ENCODE data around the gene GNG14.

DNA sequence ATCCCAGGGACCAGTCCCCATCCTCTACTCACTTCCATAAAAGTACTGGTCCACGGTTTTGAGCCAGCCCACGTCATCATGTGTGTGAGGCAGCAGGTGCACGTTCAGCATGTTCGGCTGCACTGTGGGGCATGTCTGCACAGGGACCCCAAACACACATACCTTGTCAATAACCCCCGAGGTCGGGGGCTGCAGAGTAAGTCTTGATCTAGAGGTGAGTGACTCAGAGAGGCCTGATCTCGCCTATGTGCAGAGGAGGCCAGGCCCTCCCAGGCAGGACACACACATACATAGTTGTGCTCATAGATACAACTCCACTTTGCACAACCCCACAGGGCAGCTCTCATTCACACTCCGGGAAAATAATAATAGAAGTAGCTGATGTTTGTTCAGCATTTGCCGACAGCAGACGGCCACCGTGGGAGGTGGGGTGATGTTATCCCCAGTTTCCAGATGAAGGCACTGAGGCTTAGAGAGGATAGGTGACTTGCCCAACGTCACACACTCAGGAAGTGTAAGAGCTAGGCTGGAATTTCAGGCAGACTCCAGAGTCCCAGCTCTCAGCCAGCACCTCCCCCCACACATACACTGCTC, 22.0 kb upstream of the GNG14 start:
- TF ChIP-seq, protein P1, sequence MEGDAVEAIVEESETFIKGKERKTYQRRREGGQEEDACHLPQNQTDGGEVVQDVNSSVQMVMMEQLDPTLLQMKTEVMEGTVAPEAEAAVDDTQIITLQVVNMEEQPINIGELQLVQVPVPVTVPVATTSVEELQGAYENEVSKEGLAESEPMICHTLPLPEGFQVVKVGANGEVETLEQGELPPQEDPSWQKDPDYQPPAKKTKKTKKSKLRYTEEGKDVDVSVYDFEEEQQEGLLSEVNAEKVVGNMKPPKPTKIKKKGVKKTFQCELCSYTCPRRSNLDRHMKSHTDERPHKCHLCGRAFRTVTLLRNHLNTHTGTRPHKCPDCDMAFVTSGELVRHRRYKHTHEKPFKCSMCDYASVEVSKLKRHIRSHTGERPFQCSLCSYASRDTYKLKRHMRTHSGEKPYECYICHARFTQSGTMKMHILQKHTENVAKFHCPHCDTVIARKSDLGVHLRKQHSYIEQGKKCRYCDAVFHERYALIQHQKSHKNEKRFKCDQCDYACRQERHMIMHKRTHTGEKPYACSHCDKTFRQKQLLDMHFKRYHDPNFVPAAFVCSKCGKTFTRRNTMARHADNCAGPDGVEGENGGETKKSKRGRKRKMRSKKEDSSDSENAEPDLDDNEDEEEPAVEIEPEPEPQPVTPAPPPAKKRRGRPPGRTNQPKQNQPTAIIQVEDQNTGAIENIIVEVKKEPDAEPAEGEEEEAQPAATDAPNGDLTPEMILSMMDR (conservative IDR thresholded peaks at IDR 0.05; ENCODE audit: low read depth, low read length), result no peak
- TF ChIP-seq RFX5 (IDR thresholded peaks at IDR 0.05; ENCODE audit: low read depth, low read length), result no peak

Data from IMR-90 (cell line).